ENCODE data around the gene PAX5.

PAX5 gene

GRCh38 chr9:36894695-36895310 lies 139.3 kb downstream of the PAX5 start:
- TF ChIP-seq CTCF (IDR thresholded peaks at IDR 0.05; ENCODE audit: insufficient read depth, low read depth, low read length, missing control alignments), result no peak

GRCh38 chr9:36893911-36894310 lies 140.2 kb downstream of the PAX5 start:
- DNase-seq (ENCODE audit: low read depth), result no peak
- no peak overlapping the region for H3K4me3 ChIP-seq (ENCODE audit: low read depth, low read length)
- no peak for TF ChIP-seq CTCF (IDR thresholded peaks at IDR 0.05; ENCODE audit: insufficient read depth, low read depth, low read length, missing control alignments)

More at GRCh38 chr9:36894695-36895310, 139.3 kb downstream of the PAX5 start:
- DNase-seq (ENCODE audit: low read depth), result no peak
- H3K4me3 ChIP-seq (ENCODE audit: low read depth, low read length), result no peak overlapping the region

GRCh38 chr9:36893184-36893583 lies 140.9 kb downstream of the PAX5 start:
- TF ChIP-seq CTCF (IDR thresholded peaks at IDR 0.05; ENCODE audit: insufficient read depth, low read depth, low read length, missing control alignments), result no peak
- no peak overlapping the region for H3K4me3 ChIP-seq (ENCODE audit: low read depth, low read length)
- no peak for DNase-seq (ENCODE audit: low read depth)

- no peak for DNase-seq (ENCODE audit: low read depth)
- no peak overlapping the region for H3K4me3 ChIP-seq (ENCODE audit: low read depth, low read length)
- no peak for TF ChIP-seq CTCF (IDR thresholded peaks at IDR 0.05; ENCODE audit: insufficient read depth, low read depth, low read length, missing control alignments)
Observed at GRCh38 chr9:36892279-36892678, 141.8 kb downstream of the PAX5 start.

GRCh38 chr9:36891341-36891811 lies 142.7 kb downstream of the PAX5 start:
- no peak for DNase-seq (ENCODE audit: low read depth)
- H3K4me3 ChIP-seq (ENCODE audit: low read depth, low read length), result no peak overlapping the region
- no peak for TF ChIP-seq CTCF (IDR thresholded peaks at IDR 0.05; ENCODE audit: insufficient read depth, low read depth, low read length, missing control alignments)

- no peak for DNase-seq (ENCODE audit: low read depth)
- no peak overlapping the region for H3K4me3 ChIP-seq (ENCODE audit: low read depth, low read length)
- TF ChIP-seq CTCF (IDR thresholded peaks at IDR 0.05; ENCODE audit: insufficient read depth, low read depth, low read length, missing control alignments), result no peak
Observed at GRCh38 chr9:36889844-36890243, 144.2 kb downstream of the PAX5 start.

GRCh38 chr9:36888551-36888950 lies 145.5 kb downstream of the PAX5 start:
- H3K4me3 ChIP-seq (ENCODE audit: low read depth, low read length), result no peak overlapping the region
- no peak for TF ChIP-seq CTCF (IDR thresholded peaks at IDR 0.05; ENCODE audit: insufficient read depth, low read depth, low read length, missing control alignments)
- no peak for DNase-seq (ENCODE audit: low read depth)
